Hair follicular keratinocyte (primary cell): ENCODE data around the gene IGFBP3. TPM values are rescaled to one million over a fixed set of nuclear protein-coding genes. Genes with fewer than 3 reads are reported as not detected.

Source experiments
- total RNA-seq: library from RNA; depleted of rRNA; stranded (reverse); fragments of >200 nt; gene quantifications from 2 replicates; pipeline ENCODE4 v1.2.3, GENCODE V29; 2015

Gene IGFBP3
- total RNA-seq, result 0.23 and 1.0 TPM in 2 replicates

GRCh38 chr7:45920502-45921380 is at the start of gene IGFBP3:
Gene IGFBP3, minus strand, starts transcription at chr7:45921272. Its CDS starts 132 bp downstream, at chr7:45921140.

GRCh38 chr7:45888185-45888992 is 32.7 kb downstream of the IGFBP3 start, which contains the start of gene IGFBP1:
Gene IGFBP1, plus strand, starts transcription at chr7:45888488. Its CDS starts 165 bp downstream, at chr7:45888653.

DNA sequence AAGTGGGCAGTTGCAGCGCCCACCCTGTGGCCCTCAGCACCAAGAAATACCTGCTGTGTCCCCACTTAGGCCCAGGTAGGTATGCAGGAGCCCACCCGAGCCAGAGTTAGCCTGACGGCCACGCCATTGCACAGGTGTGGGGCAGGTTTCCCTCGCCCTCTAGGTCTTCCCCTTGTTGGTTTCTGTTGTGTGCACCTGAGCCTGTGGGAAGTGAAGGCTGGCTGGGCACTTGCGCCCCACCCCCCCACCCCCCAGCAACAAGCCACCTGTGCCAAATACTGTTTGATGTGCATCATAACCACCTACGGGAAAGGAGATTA is 48.1 kb downstream of the IGFBP3 start, which contains the start of gene CCDC201:
Gene CCDC201, minus strand, starts transcription at position 48 of the 320 bp plus-strand sequence. CDS start 75 bp downstream, outside the sequence.

Other genes with a start within 250 kb of the IGFBP3 start
- gene CCDC201, start 48.2 kb downstream of the IGFBP3 start, total RNA-seq, result not detected in 2 replicates
- not detected in 2 replicates for gene IGFBP1, start 32.8 kb downstream of the IGFBP3 start, total RNA-seq